ENCODE measurements around the gene TMEM269.
A peak's percentile ranks its signal among the peaks of the same experiment; 100 is the strongest.

The TMEM269 gene

GRCh38 chr1:42825036-42825851 is 40.5 kb downstream of the TMEM269 start:
- no peak for DNase-seq

- DNase-seq, result no peak
Observed at GRCh38 chr1:42830631-42831030, 45.8 kb downstream of the TMEM269 start.

GRCh38 chr1:42831273-42831672 is 46.5 kb downstream of the TMEM269 start:
- no peak for DNase-seq

- DNase-seq, result no peak
Observed at GRCh38 chr1:42832641-42833240, 48.0 kb downstream of the TMEM269 start.

GRCh38 chr1:42833981-42834380 is 49.2 kb downstream of the TMEM269 start:
- no peak for DNase-seq

- no peak for DNase-seq
Observed at GRCh38 chr1:42834803-42835202, 50.0 kb downstream of the TMEM269 start.

GRCh38 chr1:42835422-42835821 is 50.6 kb downstream of the TMEM269 start:
- DNase-seq, result no peak

- DNase-seq, result no peak
Observed at GRCh38 chr1:42837709-42838108, 52.9 kb downstream of the TMEM269 start.

- DNase-seq, result no peak
Observed at GRCh38 chr1:42838482-42839190, 53.8 kb downstream of the TMEM269 start.

GRCh38 chr1:42841010-42841409 is 56.2 kb downstream of the TMEM269 start:
- DNase-seq, result no peak

GRCh38 chr1:42841440-42842147 is 56.8 kb downstream of the TMEM269 start:
- DNase-seq, result no peak

GRCh38 chr1:42844592-42845140 is 59.9 kb downstream of the TMEM269 start:
- no peak for DNase-seq

- no peak for DNase-seq
Observed at GRCh38 chr1:42845193-42845592, 60.4 kb downstream of the TMEM269 start.

GRCh38 chr1:42845866-42846256 is 61.1 kb downstream of the TMEM269 start:
- DNase-seq, result no peak

GRCh38 chr1:42846257-42847110 is 61.7 kb downstream of the TMEM269 start, which contains the start of gene ZNF691:
TSS of gene ZNF691 (plus strand) at chr1:42846613. CDS start at chr1:42849659, 3,046 bp downstream.
- DNase-seq, result peak; percentile 89

GRCh38 chr1:42847111-42847595 is 62.4 kb downstream of the TMEM269 start:
- DNase-seq, result no peak

- DNase-seq, result no peak
Observed at GRCh38 chr1:42847721-42848460, 63.1 kb downstream of the TMEM269 start.

GRCh38 chr1:42848823-42849537 is 64.2 kb downstream of the TMEM269 start:
- DNase-seq, result no peak

GRCh38 chr1:42849944-42850343 is 65.2 kb downstream of the TMEM269 start:
- DNase-seq, result no peak
